CD14-positive monocyte (primary cell): ENCODE data around the gene THRAP3. TPM values are rescaled to one million over a fixed set of nuclear protein-coding genes. Genes with fewer than 3 reads are reported as not detected.
A peak's percentile ranks its signal among the peaks of the same experiment; 100 is the strongest.

ENCODE experiments used
- DNase-seq, 3 donors: peaks; one replicate each; pipeline ENCODE4 v3.0.0-alpha.2; 2011 to 2022
- H2AFZ ChIP-seq: 2 replicates; pipeline ENCODE4 v1.6.0; 2012; ENCODE audit warnings: mild to moderate bottlenecking, low read depth, low read length, inconsistent platforms; ENCODE audit not compliant: insufficient read depth, poor library complexity, severe bottlenecking
- H3K27ac ChIP-seq, 2 donors: 1 replicate in 1 of 2; 2 replicates in 1 of 2; pipeline ENCODE4 v1.5.1; 2012 to 2013; ENCODE audit warnings: low read length in 2 of 2, control low read depth in 1 of 2, inconsistent platforms in 1 of 2, low read depth in 1 of 2, mild to moderate bottlenecking in 1 of 2
- H3K27me3 ChIP-seq, 2 donors: one replicate each; pipeline versions ENCODE4 v1.6.0 to v1.6.1; 2011 to 2013; ENCODE audit warnings: low read length in 2 of 2; ENCODE audit not compliant: control insufficient read depth in 2 of 2, insufficient read depth in 2 of 2
- H3K36me3 ChIP-seq, 2 donors: replicated peaks in 1 of 2; 1 replicate in 1 of 2; 2 replicates in 1 of 2; pipeline versions ENCODE4 v1.5.1 to v1.6.1; 2012 to 2013; ENCODE audit warnings: low read length in 2 of 2, control low read depth in 1 of 2, inconsistent platforms in 1 of 2, mild to moderate bottlenecking in 1 of 2; ENCODE audit not compliant: insufficient read depth in 2 of 2, control insufficient read depth in 1 of 2
- H3K4me1 ChIP-seq, 2 donors: 1 replicate in 1 of 2; 2 replicates in 1 of 2; pipeline versions ENCODE4 v1.5.1 to v1.6.1; 2012 to 2013; ENCODE audit warnings: low read length in 2 of 2, control low read depth in 1 of 2, inconsistent platforms in 1 of 2, mild to moderate bottlenecking in 1 of 2, moderate library complexity in 1 of 2; ENCODE audit not compliant: insufficient read depth in 2 of 2, control insufficient read depth in 1 of 2
- H3K4me2 ChIP-seq: replicated peaks from 2 replicates; pipeline ENCODE3; 2012; ENCODE audit warnings: low read length, moderate library complexity, mild to moderate bottlenecking; ENCODE audit not compliant: poor library complexity, severe bottlenecking; ENCODE audit errors: extremely low read depth
- H3K4me3 ChIP-seq, 3 experiments: fragments of 200-600 bp in 1 of 3; sonication (generic) in 1 of 3; replicated peaks in 1 of 3; 1 replicate in 2 of 3; 2 replicates in 1 of 3; pipeline ENCODE4 v1.5.1; 2011 to 2013; ENCODE audit warnings: low read length in 3 of 3, mild to moderate bottlenecking in 3 of 3, control low read depth in 2 of 3, low read depth in 2 of 3, inconsistent platforms in 1 of 3, moderate library complexity in 1 of 3
- H3K79me2 ChIP-seq: 2 replicates; pipeline ENCODE4 v1.6.0; 2012; ENCODE audit warnings: mild to moderate bottlenecking, control low read depth, inconsistent platforms, low read length, moderate library complexity; ENCODE audit not compliant: insufficient read depth
- H3K9ac ChIP-seq: 2 replicates; pipeline ENCODE4 v1.6.0; 2017; ENCODE audit warnings: low read length, mild to moderate bottlenecking; ENCODE audit not compliant: insufficient read depth, poor library complexity, severe bottlenecking
- H3K9me3 ChIP-seq, 2 donors: replicated peaks in 1 of 2; 1 replicate in 1 of 2; 2 replicates in 1 of 2; pipeline versions ENCODE4 v1.5.1 to v1.6.1; 2012 to 2013; ENCODE audit warnings: low read length in 2 of 2, control low read depth in 1 of 2; ENCODE audit not compliant: control insufficient read depth in 1 of 2, insufficient read depth in 1 of 2
- H4K20me1 ChIP-seq: 2 replicates; pipeline ENCODE4 v1.6.0; 2012; ENCODE audit warnings: mild to moderate bottlenecking, low read length, control low read depth, moderate library complexity; ENCODE audit not compliant: insufficient read depth
- H3K27ac Mint-ChIP-seq, 7 donors: one replicate each; pipeline ENCODE4 v1.8.0; 2020; ENCODE audit warnings: mild to moderate bottlenecking in 7 of 7, mixed read lengths in 7 of 7, moderate library complexity in 6 of 7, inconsistent platforms in 2 of 7
- H3K27me3 Mint-ChIP-seq, 3 donors: one replicate each; pipeline ENCODE4 v1.8.0; 2021 to 2022; ENCODE audit warnings: low read depth in 3 of 3, mild to moderate bottlenecking in 3 of 3, mixed read lengths in 3 of 3, moderate library complexity in 3 of 3, inconsistent platforms in 1 of 3
- H3K36me3 Mint-ChIP-seq, 2 donors: one replicate each; pipeline ENCODE4 v1.8.0; 2020; ENCODE audit warnings: mixed read lengths in 2 of 2, inconsistent platforms in 1 of 2, mild to moderate bottlenecking in 1 of 2
- H3K4me1 Mint-ChIP-seq: one replicate; pipeline ENCODE4 v1.8.0; 2020; ENCODE audit warnings: mild to moderate bottlenecking, mixed read lengths
- H3K4me3 Mint-ChIP-seq, 2 donors: one replicate each; pipeline ENCODE4 v1.8.0; 2020; ENCODE audit warnings: mild to moderate bottlenecking in 2 of 2, mixed read lengths in 2 of 2, moderate library complexity in 1 of 2
- H3K9me3 Mint-ChIP-seq, 7 donors: one replicate each; pipeline ENCODE4 v1.8.0; 2020 to 2022; ENCODE audit warnings: mixed read lengths in 7 of 7, mild to moderate bottlenecking in 6 of 7, moderate library complexity in 6 of 7, inconsistent platforms in 2 of 7
- CTCF ChIP-seq: fragments of 200-600 bp; IDR thresholded peaks from one replicate; pipeline ENCODE4 v1.8.0; 2022; ENCODE audit warnings: antibody characterized with exemption, mild to moderate bottlenecking
- WGBS: methylation state at CpG from one replicate; pipeline ENCODE4 v1.1.5; 2013; ENCODE audit warnings: missing lambda C conversion rate; ENCODE audit not compliant: insufficient coverage; 5-methylcytosine and 5-hydroxymethylcytosine counted together
- intact Hi-C, 2 donors: fragments of 100-400 bp; cut with micrococcal nuclease; formaldehyde crosslinking; loops; one replicate each; pipeline versions ENCODE4 v1.15.0 to v1.15.1; 2023
- polyA plus RNA-seq, 3 donors: library from polyadenylated mRNA; depleted of rRNA in 1 of 3; unstranded in 2 of 3; stranded (reverse) in 1 of 3; fragments of 300-500 nt in 2 of 3; fragments of >200 nt in 1 of 3; fragmentation: Illumina TruSeq in 2 of 3; gene quantifications; 1 replicate in 2 of 3; 2 replicates in 1 of 3; pipeline ENCODE4 v1.2.3, GENCODE V29; 2012 to 2021

Gene THRAP3
- polyA plus RNA-seq, 3 donors: 30.1 to 63.4 (median 35.7) TPM

- no peak overlapping the region for H2AFZ ChIP-seq
- no peak overlapping the region for H3K4me3 ChIP-seq
- H3K27me3 Mint-ChIP-seq: peaks cover 0 to 5% (median 3%) of the 10 kb centered on the region in 3 donors
- H3K9ac ChIP-seq: no peak overlapping the region
- H3K9me3 ChIP-seq: no peaks in the 10 kb centered on the region
- H3K36me3 Mint-ChIP-seq: peaks cover 88 to 95% of the 10 kb centered on the region in 2 donors
- no peak overlapping the region for H3K4me2 ChIP-seq
- H3K4me1 Mint-ChIP-seq: no peaks in the 10 kb centered on the region
- no peak for DNase-seq
- H3K27me3 ChIP-seq: no peaks in the 10 kb centered on the region
- H3K79me2 ChIP-seq: peaks cover 32% of the 10 kb centered on the region
- peaks cover 0 to 1% (median 0%) of the 10 kb centered on the region in 7 donors for H3K9me3 Mint-ChIP-seq
- peak overlapping the region; percentile 12 to 58 for H3K27ac ChIP-seq
- TF ChIP-seq CTCF: no peak
- 97% methylated on average over 9 of the region's 11 CpGs for WGBS
- H3K36me3 ChIP-seq: peaks cover 96 to 98% of the 10 kb centered on the region in 2 donors
- H3K4me3 Mint-ChIP-seq: no peak overlapping the region
- peaks cover 99% of the 10 kb centered on the region for H4K20me1 ChIP-seq
- intact Hi-C loops: no loop called here
- H3K27ac Mint-ChIP-seq: peak overlapping the region; percentile 45 to 72 (median 60)
- no peaks in the 10 kb centered on the region for H3K4me1 ChIP-seq
These were observed 48.8 kb upstream of the THRAP3 start for GRCh38 chr1:36175137-36176095.

- H3K9ac ChIP-seq: no peak overlapping the region
- H3K4me1 ChIP-seq: no peaks in the 10 kb centered on the region
- Mint-ChIP-seq H3K27ac (peak overlapping the region in 3 of 7 donors; percentile 33 to 60 (median 50)), H3K36me3 (peaks cover 88 to 95% of the 10 kb centered on the region in 2 donors), H3K4me1 (no peaks in the 10 kb centered on the region), H3K4me3 (no peak overlapping the region), H3K27me3 (peaks cover 0 to 5% (median under 1%) of the 10 kb centered on the region in 3 donors), H3K9me3 (peaks cover 0 to 1% (median 0%) of the 10 kb centered on the region in 7 donors)
- H3K4me2 ChIP-seq: no peak overlapping the region
- H3K36me3 ChIP-seq: peaks cover 96 to 98% of the 10 kb centered on the region in 2 donors
- H3K27ac ChIP-seq: peak overlapping the region; percentile 12 to 58
- peaks cover 99% of the 10 kb centered on the region for H4K20me1 ChIP-seq
- H2AFZ ChIP-seq: no peak overlapping the region
- H3K4me3 ChIP-seq: no peak overlapping the region
- no peaks in the 10 kb centered on the region for H3K27me3 ChIP-seq
- TF ChIP-seq CTCF: no peak
- H3K9me3 ChIP-seq: no peaks in the 10 kb centered on the region
- DNase-seq: no peak
- peaks cover 23% of the 10 kb centered on the region for H3K79me2 ChIP-seq
- WGBS: 97% methylated on average over 51 of the region's 76 CpGs
- intact Hi-C loops: no loop called here
These were observed 47.9 kb upstream of the THRAP3 start for GRCh38 chr1:36176106-36176949.
